Stimulated activated CD8-positive, alpha-beta memory T cell treated with anti-CD3 and anti-CD28 coated beads, Interleukin-2, amount 100 ng/mL, for 1 hour (primary cell): Measurements from ENCODE around the gene TNPO2.

Experiments used
- DNase-seq, 2 donors: peaks; one replicate each; pipeline ENCODE4 v3.0.0-alpha.2; 2020; ENCODE audit warnings: low read depth in 2 of 2

TNPO2 gene

DNA sequence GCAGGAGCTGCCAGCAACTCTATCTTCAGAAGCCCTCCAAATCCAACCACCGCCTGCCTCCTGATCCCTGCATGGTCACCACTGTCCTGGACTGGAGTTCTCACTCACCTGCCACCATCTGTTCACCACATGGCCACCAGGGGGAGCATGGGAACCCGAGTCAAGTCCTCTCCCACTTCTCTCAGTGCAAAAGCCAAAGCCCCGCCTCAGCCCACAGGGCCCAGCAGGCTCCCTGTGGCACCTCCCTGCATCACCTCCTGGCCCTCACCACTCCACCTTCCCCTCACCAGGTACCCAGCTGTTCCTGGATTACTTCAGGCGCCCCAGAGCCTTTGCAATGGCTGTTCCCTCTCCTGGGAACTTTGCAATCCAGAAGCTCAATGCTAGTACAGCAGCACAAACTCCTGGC lies 47.3 kb downstream of the TNPO2 start:
- peak; percentile 68 to 72 for DNase-seq

- DNase-seq = no peak
These were observed 47.8 kb downstream of the TNPO2 start for GRCh38 chr19:12675940-12676339.

GRCh38 chr19:12675399-12675798 lies 48.3 kb downstream of the TNPO2 start:
- DNase-seq = no peak

GRCh38 chr19:12672744-12673143 lies 51.0 kb downstream of the TNPO2 start:
- DNase-seq = no peak

DNA sequence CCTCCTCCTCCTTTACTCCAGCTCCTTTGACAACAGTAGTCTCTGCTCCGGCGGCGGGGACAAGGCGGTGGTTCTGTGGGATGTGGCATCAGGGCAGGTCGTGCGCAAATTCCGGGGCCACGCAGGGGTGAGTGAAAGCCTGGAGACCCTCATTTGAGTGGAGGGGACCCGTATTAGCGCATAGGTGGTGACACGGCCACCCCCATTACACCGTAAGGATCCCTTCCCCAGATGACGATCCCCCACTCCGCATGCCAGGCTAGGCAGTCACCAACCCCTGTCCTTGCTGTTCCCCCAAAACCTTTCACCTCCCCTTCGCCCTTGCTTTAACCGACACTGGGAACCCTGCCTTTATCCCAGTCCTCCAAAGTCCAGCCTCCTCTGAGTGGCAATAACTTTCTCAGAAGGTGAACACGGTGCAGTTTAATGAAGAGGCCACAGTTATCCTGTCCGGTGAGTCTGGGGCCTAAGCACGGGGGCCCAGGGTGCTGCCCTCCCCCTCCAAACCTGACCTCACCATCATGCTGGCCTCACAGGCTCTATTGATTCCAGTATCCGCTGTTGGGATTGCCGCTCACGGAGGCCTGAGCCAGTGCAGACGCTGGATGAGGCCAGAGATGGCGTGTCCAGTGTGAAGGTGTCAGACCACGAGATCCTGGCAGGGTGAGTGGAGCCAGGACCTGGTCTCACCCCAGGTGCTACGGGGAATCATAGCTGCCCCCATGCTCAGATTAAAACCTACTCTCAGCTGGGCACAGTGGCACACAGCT lies 53.4 kb downstream of the TNPO2 start:
- DNase-seq = no peak

- peak; percentile 50 to 58 for DNase-seq
These were observed 54.2 kb downstream of the TNPO2 start for GRCh38 chr19:12669270-12670158.

GRCh38 chr19:12668932-12669269 lies 54.8 kb downstream of the TNPO2 start:
- peak in 1 of 2 donors; percentile 46 for DNase-seq

GRCh38 chr19:12668346-12668745 lies 55.4 kb downstream of the TNPO2 start:
- DNase-seq = no peak

- no peak for DNase-seq
These were observed 55.9 kb downstream of the TNPO2 start for GRCh38 chr19:12667731-12668302.

GRCh38 chr19:12666265-12667048 lies 57.3 kb downstream of the TNPO2 start, which contains the start of the genes MAN2B1 and WDR83:
MAN2B1 (minus strand) TSS chr19:12666742; CDS start chr19:12666701, 41 bp downstream.
WDR83 (plus strand) TSS chr19:12666807; CDS start chr19:12669791, 2,984 bp downstream.
- peak; percentile 54 to 70 for DNase-seq

- no peak for DNase-seq
These were observed 58.0 kb downstream of the TNPO2 start for GRCh38 chr19:12665671-12666264.

GRCh38 chr19:12665281-12665573 lies 58.5 kb downstream of the TNPO2 start:
- DNase-seq = no peak

DNA sequence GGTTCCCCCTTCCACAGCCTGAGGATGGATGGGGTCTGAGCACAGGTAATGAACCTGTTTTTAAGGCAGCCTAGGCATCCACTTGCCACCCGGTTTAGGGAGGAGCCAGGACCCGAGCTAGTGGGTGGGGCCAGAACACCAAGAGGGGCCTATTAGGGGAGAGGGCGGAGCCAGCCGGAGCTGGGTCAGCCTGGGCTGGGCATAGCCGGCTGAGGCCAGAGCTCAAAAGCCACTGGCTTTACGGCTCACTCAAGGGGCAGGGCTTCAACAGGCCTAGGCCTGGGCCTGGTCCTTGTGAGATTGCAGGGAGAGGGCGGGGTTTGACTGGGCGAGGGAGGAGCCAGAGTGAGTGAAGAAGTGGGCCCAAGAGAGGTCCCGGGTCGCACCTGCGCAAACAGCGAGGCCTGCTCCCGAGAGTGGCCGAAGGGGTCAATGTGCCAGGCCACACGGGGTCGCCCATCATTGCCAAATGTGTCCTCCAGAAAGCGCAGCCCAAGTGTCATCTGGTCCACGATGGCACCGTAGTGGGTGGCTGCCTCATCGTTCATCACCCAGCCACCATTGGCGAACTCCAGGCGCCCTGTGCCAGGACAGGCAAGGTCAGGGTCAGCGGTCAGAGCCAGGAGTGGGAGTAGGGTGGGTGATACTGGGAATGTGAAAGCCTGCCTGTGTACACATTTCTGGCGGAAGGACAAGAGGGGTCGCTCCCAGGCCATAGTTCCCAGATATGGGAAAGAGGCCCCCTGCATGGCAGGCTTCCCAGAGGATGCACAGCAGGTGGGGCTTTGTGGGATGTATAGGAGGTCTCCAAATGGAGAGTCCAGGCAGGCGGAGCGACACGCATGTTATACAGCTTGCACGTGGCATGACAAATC lies 59.1 kb downstream of the TNPO2 start:
- no peak for DNase-seq

DNA sequence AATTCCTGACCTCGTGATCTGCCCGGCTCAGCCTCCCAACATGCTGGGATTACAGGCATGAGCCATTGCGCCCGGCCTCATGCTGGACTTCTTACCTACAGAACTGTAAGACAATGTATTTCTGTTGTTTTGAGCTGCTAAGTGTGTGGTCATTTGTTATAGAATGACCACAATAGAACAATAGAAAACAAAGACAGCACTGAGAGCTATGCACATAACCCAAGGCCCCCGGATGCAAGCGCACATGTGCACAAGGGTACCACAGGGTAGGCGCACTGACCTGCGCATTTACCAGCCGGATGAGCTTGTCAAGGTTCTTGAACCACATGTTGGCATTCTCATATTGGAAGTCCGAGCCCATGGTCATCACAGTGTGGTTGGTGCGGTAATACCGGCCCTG lies 62.8 kb downstream of the TNPO2 start:
- DNase-seq = no peak

GRCh38 chr19:12657966-12658365 lies 65.8 kb downstream of the TNPO2 start:
- DNase-seq = no peak

DNA sequence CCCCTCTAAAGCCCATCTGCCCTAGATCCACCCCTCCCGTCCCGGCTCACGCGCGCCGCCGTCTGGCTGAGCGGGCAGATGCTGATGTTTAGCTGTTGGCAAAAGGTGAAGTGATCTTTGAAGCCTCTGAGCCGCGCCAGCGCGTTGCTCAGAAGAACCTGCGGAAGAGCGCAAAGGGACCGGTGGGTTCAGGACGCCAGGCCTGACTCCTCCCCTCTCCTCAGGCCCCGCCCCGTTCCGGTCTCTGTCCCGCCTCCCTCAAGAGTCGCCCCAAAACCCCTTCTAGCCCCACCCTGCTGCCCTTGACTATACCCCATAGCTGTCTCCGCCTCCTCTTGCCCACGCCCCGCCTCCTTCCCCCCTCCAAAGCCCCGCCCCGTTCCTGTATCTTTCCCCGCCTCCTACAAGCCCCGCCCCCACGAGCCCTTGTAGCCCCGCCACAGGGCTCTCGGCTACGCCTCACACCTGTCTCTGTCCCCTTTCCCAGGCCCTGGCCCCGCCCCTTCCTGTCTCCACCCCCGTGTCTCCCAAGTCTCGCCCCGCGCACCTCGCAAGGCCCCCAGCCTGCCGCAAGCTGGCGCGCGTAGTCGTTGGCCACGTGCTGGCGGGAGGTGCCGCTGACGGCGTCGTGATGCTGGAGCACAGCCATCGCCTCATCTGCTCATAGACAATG lies 66.7 kb downstream of the TNPO2 start:
- DNase-seq = no peak

DNA sequence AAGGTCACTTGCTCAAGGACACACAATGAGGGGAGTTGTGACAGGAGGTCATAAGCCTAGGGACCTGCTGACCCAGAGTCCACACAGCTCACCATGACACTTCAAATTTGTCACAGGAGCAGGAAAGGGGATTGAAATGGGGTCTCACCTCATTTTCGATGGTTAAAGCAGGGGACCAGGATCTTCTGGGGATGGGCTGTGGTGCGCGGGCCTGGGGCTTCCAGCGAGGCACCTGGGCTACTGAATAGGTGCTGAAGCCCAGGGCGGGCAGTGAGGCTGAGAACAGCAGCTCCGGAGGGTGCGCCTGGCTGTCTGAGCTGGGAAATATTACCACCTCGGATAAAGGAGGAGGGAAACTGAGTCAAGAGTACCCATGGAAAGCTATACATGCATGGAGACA lies 68.2 kb downstream of the TNPO2 start:
- no peak for DNase-seq

GRCh38 chr19:12652219-12652618 lies 71.5 kb downstream of the TNPO2 start:
- DNase-seq = no peak

DNA sequence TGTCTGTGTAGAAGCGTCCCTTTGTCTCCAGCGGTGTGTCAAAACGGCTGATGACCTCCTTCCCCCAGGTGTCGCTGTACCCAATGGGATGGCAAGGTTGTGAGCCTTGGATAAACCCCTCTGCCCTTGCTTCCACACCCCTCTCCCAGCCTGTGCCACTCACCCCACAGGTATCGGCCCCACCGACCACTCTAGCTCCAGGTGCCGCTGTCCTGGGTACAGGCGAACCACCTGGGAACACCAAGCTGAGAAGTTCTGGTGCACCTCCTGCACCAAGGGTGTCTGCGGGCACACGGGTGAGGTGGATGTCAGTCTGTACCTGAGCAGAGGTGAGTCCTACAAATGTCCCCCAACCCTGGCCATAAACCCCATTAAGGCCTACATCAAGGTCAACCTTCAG lies 73.8 kb downstream of the TNPO2 start:
- DNase-seq = no peak
